C4-2B (cell line): Measurements from ENCODE around the gene OTOGL.

Experiments
- H3K27ac ChIP-seq: fragments of 450-650 bp; 2 replicates; pipeline ENCODE4 v1.5.1; 2017
- ZFX ChIP-seq: fragments of 450-650 bp; IDR thresholded peaks from 2 replicates; pipeline ENCODE4 v1.6.1; 2017
- TF ChIP-seq, protein P1 (sequence below): fragments of 450-650 bp; conservative IDR thresholded peaks from 2 replicates; pipeline ENCODE4 v1.5.1; 2017; ENCODE audit warnings: mild to moderate bottlenecking

The OTOGL gene

DNA sequence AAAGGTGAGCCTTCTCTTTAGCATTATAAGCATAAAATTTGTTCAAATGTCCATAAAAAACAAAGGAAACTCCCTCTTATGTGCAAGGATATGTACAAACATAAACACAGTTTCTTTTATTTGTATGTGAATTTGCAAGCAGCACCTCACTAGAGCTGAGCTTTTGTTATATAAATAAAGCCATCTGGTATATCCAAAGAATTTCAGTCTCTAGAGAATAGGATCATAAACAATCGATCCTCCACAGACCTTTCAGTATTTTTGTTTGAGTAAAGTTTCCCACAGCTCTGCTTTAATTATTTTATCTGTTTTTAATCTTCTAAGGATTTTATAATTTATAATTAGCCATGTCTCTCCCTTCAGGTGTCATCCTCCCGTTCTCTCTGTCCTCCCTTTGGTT lies 89.2 kb downstream of the OTOGL start:
- H3K27ac ChIP-seq = no peak overlapping the region
- no peak for TF ChIP-seq ZFX
- TF ChIP-seq, protein P1, sequence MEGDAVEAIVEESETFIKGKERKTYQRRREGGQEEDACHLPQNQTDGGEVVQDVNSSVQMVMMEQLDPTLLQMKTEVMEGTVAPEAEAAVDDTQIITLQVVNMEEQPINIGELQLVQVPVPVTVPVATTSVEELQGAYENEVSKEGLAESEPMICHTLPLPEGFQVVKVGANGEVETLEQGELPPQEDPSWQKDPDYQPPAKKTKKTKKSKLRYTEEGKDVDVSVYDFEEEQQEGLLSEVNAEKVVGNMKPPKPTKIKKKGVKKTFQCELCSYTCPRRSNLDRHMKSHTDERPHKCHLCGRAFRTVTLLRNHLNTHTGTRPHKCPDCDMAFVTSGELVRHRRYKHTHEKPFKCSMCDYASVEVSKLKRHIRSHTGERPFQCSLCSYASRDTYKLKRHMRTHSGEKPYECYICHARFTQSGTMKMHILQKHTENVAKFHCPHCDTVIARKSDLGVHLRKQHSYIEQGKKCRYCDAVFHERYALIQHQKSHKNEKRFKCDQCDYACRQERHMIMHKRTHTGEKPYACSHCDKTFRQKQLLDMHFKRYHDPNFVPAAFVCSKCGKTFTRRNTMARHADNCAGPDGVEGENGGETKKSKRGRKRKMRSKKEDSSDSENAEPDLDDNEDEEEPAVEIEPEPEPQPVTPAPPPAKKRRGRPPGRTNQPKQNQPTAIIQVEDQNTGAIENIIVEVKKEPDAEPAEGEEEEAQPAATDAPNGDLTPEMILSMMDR = no peak

DNA sequence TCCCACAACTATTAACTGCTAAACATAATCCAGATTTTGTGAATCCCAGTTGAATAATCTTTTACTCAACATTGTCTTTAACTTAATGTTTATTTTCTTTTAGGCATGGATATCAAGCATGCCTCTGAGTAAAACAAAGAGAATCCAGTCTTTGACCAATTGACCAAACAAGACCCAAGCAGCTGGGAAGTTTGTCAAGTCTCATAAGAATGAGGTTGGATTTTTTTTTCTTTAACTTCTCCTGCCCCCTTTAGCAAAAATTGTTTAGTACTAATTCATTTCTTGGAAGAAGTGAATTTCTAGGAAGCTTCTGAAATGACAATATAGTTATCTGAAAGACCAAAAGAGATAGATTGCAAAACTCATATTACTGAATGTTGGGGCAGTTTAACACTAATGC lies 89.9 kb downstream of the OTOGL start:
- H3K27ac ChIP-seq = no peak overlapping the region
- TF ChIP-seq, protein P1 = no peak
- TF ChIP-seq ZFX = no peak

DNA sequence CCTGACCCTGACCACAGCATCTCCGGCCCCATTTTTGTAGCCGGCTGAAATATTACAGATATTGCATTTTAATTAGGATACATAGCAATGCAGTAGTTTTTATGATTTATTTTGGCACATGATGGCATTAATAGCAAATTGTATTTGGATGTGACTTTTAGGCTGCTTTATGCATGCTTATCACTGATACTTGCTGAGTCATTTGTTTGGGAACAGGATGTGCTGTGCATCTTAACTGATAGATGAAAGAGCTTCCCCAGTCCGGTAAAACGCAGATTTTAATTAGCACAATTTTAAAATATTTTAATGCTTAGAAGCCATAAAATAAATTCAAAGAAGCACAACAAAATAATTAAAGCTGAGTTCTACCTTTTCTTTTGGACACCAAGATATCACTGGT lies 90.7 kb downstream of the OTOGL start:
- no peak for TF ChIP-seq ZFX
- TF ChIP-seq, protein P1 = no peak
- H3K27ac ChIP-seq = peak overlapping the region; percentile 63

DNA sequence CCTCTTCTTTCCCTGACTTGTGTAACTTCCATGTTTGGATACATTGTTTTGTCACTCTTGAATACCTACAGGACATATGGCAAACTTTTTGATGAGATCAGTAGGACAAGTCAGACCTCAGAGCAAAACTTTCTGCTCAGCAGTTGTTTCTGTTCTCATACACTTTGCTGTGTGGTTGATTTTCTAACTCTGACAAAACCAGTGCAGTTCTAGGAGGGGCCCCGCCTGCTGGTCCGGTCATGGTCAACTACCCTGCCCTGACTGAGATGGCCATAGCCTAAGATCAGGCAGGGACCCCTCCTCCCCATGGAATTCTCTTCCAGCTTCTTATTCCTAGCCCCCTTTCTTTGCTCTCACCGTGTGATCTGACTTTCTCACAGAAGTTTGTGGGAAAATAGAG lies 92.8 kb downstream of the OTOGL start:
- TF ChIP-seq, protein P1 = no peak
- TF ChIP-seq ZFX = no peak
- no peak overlapping the region for H3K27ac ChIP-seq

DNA sequence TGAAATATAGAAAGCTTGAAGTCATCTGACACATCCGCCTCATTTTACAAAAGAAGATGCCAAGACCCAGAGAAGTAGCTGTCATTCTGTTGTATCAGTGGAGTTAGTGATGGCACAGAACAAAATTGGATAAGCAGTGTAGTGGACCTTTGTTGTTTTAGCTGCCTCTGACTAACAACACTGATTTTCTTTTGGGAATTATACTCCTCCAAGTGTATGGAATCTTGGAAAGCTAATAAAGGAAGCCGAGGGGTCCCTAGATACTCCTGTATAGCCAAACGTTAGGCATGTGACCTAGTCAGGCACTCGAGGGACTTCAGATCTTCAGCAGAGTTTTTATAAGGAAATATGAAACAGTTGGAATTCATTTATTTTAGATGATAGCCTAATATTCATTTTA lies 94.5 kb downstream of the OTOGL start:
- TF ChIP-seq, protein P1 = no peak
- no peak for TF ChIP-seq ZFX

DNA sequence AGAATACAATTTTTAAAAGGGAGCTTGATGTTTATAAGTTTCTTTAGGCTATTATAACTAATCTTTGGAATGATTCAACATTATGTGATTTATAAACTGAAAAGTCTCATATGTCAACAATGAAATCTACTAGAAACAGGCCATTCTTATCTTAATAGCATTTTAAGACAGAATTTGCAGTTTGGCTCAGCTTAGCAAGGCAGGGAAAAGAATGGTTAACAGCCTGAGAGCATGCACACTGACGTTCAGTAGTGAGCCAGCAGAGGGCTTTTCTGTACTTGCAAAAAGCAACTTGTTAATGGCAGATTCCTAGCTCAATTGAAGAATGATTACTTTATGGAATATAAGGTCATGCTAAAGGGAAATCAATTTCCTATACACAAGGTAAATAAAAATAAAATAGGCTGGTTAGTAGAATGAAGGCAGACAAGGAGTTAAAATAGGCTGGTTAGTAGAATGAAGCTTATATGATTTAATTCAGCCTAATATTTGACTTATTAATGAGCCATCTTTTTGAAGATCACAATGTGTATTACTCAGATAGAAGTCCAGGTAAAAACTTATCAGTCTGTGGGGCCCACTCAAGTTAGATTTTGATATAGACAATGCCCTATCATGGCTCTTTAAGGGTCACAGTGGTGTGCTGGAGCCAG lies 95.9 kb downstream of the OTOGL start:
- no peak overlapping the region for H3K27ac ChIP-seq
- TF ChIP-seq, protein P1 = peak; percentile 75
- no peak for TF ChIP-seq ZFX

More for the DNA sequence above, 94.5 kb downstream of the OTOGL start:
- H3K27ac ChIP-seq = no peak overlapping the region

DNA sequence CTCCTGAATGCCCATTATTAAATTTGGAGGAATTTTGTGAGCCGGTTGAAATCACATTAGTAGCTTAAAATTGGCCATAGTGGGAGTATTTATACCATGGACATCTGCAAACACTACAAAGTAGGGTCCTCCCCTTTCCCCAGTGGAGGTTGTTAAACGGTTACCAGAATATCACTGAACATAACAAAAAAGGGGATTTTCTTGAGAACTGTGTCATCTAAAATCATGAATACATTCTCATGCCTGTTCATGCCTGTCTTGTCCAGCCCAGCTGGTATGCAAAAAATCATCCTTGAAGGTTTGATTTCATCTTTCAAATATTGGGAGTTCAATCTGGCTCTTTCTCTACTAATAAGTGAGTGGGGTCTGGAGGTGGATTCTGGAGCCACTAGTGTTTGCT lies 96.4 kb downstream of the OTOGL start:
- no peak overlapping the region for H3K27ac ChIP-seq
- no peak for TF ChIP-seq ZFX
- TF ChIP-seq, protein P1 = no peak
